Activated CD8-positive, alpha-beta memory T cell treated with anti-CD3 and anti-CD28 coated beads for 1 hour (primary cell): ENCODE data around the gene FALEC.

ENCODE experiments used
- DNase-seq, 2 donors: peaks; one replicate each; pipeline ENCODE4 v3.0.0-alpha.2; 2020; ENCODE audit warnings: low read depth in 1 of 2; ENCODE audit errors: extremely low read depth in 1 of 2

FALEC gene

DNA sequence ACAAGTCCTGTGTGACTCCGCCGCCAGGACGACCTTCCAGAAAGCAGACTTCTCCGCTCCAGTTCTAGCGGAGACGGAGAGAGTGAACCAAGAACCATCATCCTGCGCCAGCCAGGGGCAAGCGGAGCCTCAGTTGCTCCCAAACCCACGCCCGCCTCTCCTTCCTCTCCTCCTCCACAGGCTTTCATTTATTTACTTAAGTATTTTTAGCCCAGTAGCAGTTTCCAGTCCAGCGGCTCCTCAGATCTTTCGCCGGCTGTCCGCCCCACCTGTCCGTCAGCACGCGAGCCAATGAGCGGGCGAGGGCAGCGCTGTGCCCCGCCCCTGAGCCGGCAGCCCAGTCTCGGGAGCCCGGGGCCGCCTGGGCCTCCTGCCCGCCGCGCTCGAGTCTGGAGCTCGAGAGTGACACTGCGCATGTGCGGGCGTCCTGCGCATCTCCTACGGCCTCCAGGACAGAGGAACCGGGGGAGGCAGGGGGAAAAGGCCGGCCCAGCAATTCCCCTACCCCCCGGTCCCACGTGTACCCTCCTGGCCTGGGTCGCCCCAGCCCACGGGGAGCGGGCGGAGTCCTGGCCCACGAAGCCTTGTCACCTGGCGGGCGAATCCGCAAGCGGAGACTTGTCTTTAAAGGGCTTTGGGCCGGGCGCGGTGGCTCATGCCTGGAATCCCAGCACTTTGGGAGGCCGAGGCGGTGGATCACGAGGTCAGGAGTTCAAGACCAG, at the start of gene FALEC:
Gene FALEC (plus strand): TSS at position 425 of the 722 bp plus-strand sequence.
- DNase-seq, result peak; percentile 71 to 83

DNA sequence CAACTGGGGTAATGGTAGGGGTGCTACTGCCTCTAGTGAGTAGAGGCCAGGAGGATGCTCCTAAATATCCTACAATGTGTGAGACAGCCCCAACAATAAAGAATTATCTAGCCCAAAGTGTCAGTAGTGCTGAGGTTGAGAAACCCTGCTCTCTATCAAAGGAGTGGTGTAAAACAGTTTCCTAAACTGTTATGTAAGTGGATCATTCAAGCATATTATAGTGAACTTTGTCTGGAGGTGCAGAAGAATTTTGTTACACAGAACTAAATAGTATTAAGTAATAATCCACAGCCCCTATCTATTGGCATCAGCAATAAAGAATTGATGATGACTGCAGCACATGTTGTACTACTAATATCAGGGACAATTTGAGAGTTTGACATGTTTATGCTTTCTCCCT, 48.6 kb upstream of the FALEC start:
- no peak for DNase-seq

DNA sequence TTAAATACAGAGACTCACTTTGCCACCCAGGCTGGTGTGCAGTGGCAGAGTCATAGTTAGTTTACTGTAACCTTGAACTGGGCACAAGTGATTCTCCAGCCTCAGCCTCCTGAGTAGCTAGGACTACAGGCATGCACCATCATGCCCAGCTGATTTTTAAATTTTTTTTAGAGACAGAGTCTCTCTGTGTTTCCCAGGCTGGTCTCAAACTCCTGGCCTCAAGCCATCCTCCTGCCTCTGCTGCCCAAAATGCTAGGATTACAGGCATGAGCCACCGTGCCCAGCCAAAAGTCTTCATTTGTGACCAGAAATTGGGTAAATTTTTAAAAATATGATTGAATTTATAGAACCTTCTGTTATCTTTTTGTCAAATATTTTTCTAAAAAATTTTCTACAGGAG, 46.3 kb upstream of the FALEC start:
- DNase-seq, result no peak

DNA sequence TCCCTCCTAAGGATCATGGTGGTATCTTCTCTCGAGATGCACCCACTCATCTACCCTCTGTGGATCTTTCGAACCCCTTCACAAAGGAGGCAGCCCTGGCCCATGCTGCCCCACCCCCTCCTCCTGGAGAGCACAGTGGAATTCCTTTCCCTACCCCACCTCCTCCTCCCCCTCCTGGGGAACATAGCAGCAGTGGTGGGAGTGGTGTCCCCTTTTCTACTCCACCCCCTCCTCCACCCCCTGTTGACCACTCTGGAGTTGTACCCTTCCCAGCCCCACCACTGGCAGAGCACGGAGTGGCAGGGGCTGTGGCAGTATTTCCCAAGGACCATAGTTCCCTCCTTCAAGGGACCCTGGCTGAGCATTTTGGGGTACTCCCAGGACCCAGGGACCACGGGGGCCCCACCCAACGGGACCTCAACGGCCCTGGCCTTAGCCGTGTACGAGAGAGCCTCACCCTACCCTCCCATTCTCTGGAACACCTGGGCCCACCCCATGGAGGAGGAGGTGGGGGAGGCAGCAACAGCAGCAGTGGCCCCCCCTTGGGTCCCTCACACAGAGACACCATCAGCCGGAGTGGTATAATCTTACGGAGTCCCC, 42.9 kb upstream of the FALEC start:
- no peak for DNase-seq

DNA sequence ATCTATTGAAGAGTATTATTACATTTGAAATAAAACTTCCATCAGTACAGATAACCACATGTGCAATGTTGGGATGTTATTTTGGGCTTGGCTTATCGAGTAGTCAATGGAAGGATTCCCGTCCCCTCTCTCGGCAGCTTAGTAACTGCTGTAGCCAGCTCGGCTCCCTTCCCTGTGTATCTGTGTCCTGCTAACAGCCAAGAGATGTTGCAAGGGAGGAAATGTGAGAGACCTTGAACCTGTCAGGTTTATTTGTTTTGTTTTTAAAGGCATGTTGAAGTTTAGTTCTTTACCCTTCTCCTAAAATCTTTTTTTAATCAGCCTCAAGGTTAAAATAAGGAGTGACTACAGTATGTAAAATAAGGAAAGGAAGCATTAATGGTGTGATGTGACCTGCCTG, 41.9 kb upstream of the FALEC start:
- no peak for DNase-seq

DNA sequence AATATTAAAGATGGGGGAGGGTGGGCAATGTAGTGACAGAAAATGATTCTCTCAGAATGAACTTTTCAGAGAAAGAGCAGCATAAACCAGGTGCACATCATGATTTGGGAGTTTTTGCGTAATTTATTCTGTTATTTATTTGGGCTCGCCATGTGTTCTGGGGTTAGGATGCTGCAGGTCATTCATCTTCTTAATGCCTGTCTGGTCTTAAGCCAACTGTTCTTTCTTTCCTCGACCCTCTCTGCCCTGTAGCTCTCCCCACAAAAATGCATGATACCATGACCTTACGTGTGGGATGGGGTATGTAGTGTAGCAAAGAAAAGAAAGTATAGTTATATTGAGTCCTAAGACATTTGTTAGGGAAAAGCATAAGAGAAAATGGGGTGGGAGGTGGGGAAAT, 40.7 kb upstream of the FALEC start:
- no peak for DNase-seq

DNA sequence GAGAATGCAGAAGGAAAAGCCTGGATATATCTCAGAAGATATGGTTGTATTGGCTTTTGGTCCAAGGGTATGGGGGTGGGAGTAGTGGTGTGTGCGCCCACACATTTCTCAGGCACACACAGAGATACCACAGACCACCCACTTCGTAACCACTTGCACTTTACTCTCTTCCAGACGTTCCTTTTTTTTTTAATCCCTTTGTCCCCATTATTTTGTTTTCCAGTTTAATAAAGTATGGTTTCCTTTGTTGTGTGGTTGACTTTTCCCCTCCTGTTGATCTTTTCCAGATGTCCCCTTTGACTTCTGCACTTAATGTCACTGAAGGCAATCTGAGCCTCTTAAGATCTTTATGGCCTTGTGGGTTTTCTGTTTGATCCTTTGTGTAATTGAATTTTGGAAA, 38.8 kb upstream of the FALEC start:
- DNase-seq, result no peak

DNA sequence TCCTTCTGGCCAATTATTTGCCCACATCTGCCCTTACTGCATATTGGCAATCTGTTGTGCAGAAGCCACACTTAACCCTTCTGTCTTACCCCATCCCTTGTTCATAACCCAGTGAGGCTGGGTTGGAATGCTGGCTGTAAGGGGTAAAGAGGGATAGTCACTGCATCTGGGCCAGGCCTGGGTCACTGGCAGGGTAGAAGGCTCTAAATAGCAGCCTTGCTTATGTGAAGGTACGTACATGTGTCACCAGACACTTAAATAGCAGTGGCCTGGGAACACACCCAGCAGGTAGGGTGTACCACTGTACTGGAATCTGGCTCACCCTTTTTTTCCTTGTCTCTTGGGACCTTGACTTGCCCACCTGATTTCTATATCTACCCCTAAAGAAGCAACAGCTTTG, 38.2 kb upstream of the FALEC start:
- DNase-seq, result no peak

DNA sequence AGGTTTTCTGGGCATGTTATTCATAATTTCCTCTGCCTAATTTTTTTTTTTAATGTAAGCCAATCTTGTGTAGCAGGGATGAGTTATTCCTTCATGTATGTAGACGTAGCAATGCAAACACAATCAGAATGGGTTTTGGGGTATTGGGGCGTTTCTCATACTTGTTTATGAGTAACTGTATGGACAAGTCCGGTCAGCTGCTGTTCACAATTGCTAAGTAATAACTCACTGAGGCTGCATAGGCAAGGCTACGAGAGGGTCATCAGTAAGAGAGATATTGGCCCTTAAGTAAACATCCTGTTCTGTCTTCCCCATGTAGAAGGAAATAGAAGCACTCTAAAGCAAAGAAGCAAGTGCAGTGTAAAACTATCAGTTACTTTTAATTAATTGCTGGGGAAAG, 37.8 kb upstream of the FALEC start:
- no peak for DNase-seq

DNA sequence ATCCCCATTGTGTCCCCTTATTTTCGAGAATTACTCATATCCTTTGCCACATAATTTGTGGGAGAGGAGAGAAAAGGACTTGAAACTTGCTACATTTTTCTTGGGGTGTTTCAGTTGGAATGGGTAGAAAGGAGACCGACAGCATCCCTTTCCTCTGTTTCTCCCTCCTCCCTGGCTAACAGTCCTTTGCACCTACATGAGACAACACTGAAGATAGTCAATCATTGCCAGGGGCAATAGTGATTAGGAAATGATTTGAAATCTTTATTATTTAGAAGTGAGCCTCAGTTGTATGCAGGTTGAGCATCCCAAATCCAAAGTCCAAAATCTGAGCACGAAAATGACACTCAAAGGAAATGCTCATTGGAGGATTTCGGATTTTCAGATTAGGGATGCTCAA, 36.2 kb upstream of the FALEC start:
- DNase-seq, result no peak

DNA sequence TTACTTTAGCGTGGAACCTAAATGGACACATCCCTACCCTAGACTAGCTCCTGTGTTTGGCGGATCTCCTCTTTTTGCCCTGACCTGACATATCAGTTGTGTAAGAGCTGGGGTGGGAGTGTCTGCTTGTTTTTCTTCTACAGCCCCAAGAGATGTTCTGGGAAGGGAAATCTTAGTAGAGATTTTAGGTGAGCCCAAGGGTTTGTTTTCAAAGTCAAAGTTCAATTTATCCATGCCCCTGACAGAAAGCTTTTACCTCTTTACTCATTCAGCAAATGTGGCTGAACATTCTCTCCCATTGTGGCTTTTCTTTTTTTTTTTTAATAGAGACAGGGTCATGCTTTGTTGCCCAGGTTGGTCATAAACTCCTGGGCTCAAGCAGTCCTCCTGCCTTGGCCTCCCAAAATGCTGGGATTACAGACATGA, 35.6 kb upstream of the FALEC start:
- DNase-seq, result no peak

DNA sequence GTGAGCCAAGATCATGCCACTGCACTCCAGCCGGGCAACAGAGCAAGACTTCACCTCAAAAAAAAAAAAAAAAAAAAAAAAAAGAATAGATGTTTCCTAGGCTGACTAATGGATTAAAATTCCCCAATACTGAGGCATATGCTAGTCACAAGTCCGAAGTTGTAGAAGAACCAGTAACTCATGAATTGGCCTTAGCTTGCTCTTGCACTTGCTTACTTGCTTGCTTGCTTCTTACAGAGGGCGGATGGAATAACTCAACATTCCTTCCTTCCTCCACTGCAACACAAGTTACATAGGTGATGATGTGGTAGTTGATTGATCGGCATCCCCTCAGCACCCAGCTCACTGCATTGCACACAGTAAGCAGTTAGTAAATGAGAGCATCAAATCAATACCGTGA, 31.1 kb upstream of the FALEC start:
- DNase-seq, result no peak

DNA sequence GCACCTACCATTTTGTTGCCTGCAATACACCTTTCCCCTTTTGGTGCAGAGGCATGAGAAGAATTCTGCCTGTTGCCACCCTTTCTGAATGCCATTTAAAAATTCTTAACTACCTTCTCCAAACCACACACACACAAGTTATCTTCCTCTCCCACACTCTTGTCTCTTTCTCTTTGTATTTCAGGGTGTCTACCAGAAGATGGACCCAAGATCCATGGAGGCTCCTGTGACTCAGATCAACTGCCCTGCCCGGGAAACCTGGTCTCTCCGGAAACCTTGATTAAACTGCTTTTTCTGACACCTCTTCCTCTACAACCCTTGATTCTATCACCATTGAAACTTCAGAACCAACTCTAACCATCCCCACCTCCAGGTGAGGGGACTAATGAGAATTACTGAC, 30.7 kb upstream of the FALEC start:
- DNase-seq, result no peak

DNA sequence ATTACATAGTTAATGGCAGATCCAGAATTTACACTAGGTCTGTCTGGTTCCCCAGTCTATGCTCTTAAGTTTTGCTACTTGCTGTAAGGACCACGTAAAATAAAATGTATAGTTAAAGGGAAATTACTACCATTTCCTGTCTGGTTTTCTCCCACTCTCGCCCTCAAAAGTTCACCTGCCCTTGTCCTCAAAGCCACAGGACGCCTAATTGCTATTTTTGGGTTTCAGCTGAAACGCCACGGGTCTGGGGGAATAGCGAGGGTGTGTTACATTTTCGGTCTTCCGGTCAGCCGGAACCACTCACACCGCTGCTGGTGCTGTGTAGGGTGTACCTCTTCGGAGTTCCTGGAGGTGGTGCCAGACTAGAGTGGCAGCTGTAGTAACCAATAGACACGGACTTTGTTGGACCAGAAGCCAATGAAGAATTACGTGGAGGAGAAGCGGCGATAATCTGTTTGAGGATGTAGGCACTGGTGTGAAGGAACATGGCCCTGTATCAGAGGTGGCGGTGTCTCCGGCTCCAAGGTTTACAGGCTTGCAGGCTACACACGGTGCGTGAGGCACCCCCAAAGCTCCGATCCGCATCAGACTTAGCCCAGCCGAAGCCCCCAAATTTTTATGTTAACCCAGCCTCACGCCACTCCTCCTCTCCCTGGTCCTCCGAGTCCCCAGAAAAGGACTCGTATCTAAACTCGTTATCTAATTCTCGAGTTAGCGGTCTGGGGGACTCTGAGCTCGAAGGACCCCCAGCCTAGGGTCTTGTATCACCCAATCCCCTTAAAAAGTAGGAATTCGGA, 28.4 kb upstream of the FALEC start, which contains the start of gene TARS2:
Gene TARS2 (plus strand): TSS at position 454 of the 797 bp plus-strand sequence. CDS start 32 bp downstream, at position 486.
- peak; percentile 78 to 87 for DNase-seq

DNA sequence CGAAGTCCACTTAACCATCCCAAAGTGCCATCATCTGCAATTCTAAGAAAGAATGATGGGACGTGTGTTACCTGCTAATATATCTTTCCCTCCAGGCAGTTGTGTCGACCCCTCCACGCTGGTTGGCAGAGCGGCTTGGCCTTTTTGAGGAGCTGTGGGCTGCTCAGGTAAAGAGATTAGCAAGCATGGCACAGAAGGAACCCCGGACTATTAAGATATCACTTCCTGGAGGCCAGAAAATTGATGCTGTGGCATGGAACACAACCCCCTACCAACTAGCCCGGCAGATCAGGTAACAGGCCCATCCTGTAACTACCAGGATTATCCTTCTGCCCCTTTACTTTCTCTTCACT, 27.8 kb upstream of the FALEC start:
- DNase-seq, result no peak

DNA sequence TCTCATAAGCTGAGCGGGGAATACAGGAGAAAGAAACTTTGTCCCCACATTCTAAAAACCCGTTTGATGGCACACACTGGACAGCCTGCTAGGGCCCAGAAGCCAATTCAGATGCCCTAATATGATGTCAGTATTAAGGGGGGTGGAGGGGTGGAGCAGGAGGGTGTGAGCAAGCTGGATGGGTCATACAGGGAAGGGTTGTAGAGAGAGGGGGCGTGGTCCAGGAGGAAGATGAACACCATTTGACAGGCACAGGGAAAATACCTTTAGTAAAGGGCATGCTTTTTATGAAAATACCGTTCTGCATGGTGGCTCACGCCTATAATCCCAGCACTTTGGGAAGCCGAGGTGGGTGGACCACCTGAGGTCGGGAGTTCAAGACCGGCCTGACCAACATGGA, 22.4 kb upstream of the FALEC start:
- DNase-seq, result no peak

DNA sequence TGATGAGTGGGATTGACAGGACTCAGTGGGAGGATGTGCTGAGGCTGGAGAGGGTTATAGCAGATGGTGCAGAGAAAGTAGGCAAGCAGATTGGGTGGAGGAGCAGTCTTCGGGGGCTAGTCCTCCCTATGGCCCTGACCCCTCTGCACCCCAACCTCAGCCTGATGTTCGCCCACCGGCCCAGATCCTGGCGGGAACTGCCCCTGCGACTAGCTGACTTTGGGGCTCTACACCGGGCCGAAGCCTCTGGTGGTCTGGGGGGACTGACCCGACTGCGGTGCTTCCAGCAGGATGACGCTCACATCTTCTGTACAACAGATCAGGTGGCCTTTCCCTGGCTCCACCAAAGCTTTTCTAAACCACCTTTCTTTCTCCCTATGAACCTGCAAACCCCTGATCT, 17.2 kb upstream of the FALEC start:
- DNase-seq, result no peak

DNA sequence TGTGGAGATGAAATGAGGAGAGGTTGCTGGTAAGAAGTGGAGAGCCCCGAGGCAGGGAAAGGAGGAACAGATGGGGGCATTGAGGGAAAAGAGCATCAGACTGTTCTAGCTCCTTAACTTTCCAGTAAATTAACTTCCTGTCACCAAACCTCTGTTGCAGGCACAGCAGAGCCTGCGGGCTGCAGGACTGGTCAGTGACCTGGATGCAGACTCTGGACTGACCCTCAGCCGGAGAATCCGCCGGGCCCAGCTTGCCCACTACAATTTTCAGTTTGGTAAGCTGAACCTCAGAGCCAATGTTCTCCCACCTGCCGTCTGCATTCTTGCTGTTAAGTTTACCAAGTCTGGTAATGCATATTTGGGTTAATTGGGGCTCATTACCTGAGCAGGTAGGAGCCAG, 10.1 kb upstream of the FALEC start:
- no peak for DNase-seq

DNA sequence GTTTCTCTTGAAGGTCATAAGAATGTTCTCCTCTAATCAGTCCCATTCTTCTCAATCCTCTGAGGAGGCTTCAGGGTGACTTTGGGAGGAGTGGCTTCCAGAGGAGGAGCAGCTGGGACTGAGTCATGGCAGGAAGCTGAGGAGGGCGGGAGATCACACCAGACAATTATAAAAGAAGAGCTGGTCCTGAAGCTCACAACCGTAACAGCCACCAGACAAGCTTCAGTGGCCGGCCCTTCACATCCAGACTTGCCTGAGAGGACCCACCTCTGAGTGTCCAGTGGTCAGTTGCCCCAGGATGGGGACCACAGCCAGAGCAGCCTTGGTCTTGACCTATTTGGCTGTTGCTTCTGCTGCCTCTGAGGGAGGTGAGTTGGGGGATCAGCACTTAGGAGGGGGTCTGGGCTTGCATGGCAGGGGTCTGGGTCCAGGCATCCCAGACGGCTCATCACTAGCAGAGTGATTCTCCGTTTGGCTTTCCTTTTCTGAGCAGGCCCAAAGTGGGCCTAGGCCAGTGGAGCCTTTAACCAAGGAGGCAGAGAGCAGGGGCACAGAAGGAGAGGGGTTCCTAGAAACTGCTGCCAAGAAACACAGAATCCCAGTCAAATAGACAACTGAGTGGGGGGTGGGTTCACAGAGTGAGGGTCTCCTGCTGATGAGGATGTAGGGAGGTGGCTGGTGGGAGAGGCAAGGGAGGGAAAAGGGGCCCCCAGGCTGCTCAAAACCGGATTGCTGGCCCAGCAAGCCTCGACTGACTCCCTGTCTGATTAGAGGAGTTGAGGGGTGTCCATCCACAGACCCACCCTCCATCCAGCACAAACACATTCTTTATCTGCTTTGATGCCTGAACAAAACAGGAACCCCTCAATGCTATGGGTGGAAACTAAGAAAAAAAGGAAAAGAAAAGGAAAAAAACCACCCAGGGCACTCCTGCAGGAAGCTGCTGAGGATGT, 7.4 kb upstream of the FALEC start, which contains the start of gene ECM1:
Gene ECM1 (plus strand): TSS at position 198 of the 953 bp plus-strand sequence. CDS start 101 bp downstream, at position 299.
- DNase-seq, result no peak

DNA sequence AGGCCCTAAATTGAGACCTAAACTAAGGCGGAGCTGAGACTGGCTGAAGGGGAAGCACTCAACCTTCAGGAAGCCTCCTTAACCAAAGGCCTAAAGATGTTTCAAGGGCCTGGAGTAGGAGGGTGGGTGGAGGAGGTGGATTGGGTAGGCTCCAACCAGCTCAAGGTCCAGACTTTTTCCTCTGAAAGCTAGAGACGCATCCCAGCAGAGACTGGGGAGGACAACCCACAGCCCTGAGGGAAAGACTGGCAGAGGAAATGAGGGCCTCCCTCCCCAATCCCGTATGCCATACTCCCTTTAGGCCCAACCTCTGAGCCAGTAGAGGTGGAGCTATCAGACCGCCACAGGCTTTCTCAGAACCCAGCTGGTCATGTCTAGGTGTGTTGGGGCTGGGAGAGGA, 6.6 kb upstream of the FALEC start:
- DNase-seq, result no peak

DNA sequence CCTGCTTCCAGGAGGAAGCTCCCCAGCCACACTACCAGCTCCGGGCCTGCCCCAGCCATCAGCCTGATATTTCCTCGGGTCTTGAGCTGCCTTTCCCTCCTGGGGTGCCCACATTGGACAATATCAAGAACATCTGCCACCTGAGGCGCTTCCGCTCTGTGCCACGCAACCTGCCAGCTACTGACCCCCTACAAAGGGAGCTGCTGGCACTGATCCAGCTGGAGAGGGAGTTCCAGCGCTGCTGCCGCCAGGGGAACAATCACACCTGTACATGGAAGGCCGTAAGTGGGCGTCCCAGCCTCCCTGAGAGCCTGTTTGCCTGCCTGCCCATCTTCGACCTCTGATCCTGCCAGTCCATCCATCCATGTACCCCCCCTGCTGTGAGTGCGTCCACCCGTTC, 4.0 kb upstream of the FALEC start:
- no peak for DNase-seq
